Neural cell (in vitro differentiated cells): Measurements from ENCODE around the gene TSG101. TPM values are rescaled to one million over a fixed set of nuclear protein-coding genes. Genes with fewer than 3 reads are reported as not detected.

ENCODE experiments used
- H2AFZ ChIP-seq: fragments of 200-600, 300-800 bp; sonication (generic), shearing (Covaris generic); 2 replicates; pipeline ENCODE4 v1.6.0; 2014; ENCODE audit warnings: low read depth, mild to moderate bottlenecking, antibody characterized with exemption, low read length, moderate library complexity
- H3F3A ChIP-seq: fragments of 200-600 bp; shearing (Covaris generic); 2 replicates; pipeline ENCODE4 v1.6.1; 2016; ENCODE audit warnings: mild to moderate bottlenecking, moderate library complexity, mixed read lengths, antibody characterized with exemption, low read length; ENCODE audit not compliant: insufficient read depth, poor library complexity, severe bottlenecking
- H3K27ac ChIP-seq: fragments of 200-600, 300-800 bp; sonication (generic), shearing (Covaris generic); 2 replicates; pipeline ENCODE4 v1.5.1; 2014; ENCODE audit warnings: mild to moderate bottlenecking, low read length, moderate library complexity
- H3K27me3 ChIP-seq: fragments of 300-800, 200-600 bp; sonication (generic), shearing (Covaris generic); 2 replicates; pipeline ENCODE4 v1.6.0; 2014; ENCODE audit warnings: mild to moderate bottlenecking, low read depth, low read length, moderate library complexity; ENCODE audit not compliant: insufficient read depth
- H3K36me3 ChIP-seq: fragments of 300-800, 200-600 bp; sonication (generic), shearing (Covaris generic); 2 replicates; pipeline ENCODE4 v1.5.1; 2014; ENCODE audit warnings: mild to moderate bottlenecking, antibody characterized with exemption, low read length, moderate library complexity; ENCODE audit not compliant: insufficient read depth
- H3K4me2 ChIP-seq: fragments of 300-800, 200-600 bp; sonication (generic), shearing (Covaris generic); 2 replicates; pipeline ENCODE4 v1.6.0; 2014; ENCODE audit warnings: mild to moderate bottlenecking, low read length
- H3K4me3 ChIP-seq: fragments of 300-800, 200-600 bp; sonication (generic), shearing (Covaris generic); 2 replicates; pipeline ENCODE4 v1.5.1; 2014; ENCODE audit warnings: mild to moderate bottlenecking, low read length, moderate library complexity
- H3K79me2 ChIP-seq: fragments of 200-600 bp; shearing (Covaris generic); replicated peaks from 2 replicates; pipeline ENCODE4 v1.6.0; 2014; ENCODE audit warnings: mild to moderate bottlenecking, low read length, moderate library complexity; ENCODE audit not compliant: insufficient read depth
- H3K9ac ChIP-seq: fragments of 300-800, 200-600 bp; sonication (generic), shearing (Covaris generic); 2 replicates; pipeline ENCODE4 v1.6.1; 2016; ENCODE audit warnings: mild to moderate bottlenecking, low read length, mixed read lengths
- H3K9me2 ChIP-seq: fragments of 200-600 bp; shearing (Covaris generic); 2 replicates; pipeline ENCODE4 v1.6.1; 2016; ENCODE audit warnings: mild to moderate bottlenecking, low read length, mixed read lengths; ENCODE audit not compliant: insufficient read depth
- H3K9me3 ChIP-seq: fragments of 200-600, 300-800 bp; sonication (generic), shearing (Covaris generic); 2 replicates; pipeline ENCODE4 v1.6.1; 2016; ENCODE audit warnings: mild to moderate bottlenecking, mixed run types, low read length, moderate library complexity, mixed read lengths
- H4K20me1 ChIP-seq: fragments of 200-600 bp; shearing (Covaris generic); 2 replicates; pipeline ENCODE4 v1.6.1; 2016; ENCODE audit warnings: mild to moderate bottlenecking, mixed run types; ENCODE audit not compliant: insufficient read depth
- EP300 ChIP-seq: fragments of 450-650 bp; conservative IDR thresholded peaks from 2 replicates; pipeline ENCODE4 v1.6.1; 2014; ENCODE audit warnings: antibody characterized with exemption, mild to moderate bottlenecking, moderate library complexity; ENCODE audit not compliant: poor library complexity, severe bottlenecking
- EZH2 ChIP-seq: fragments of 200-600, 300-800 bp; shearing (Covaris generic), sonication (generic); IDR thresholded peaks from 2 replicates; pipeline ENCODE4 v1.6.1; 2014; ENCODE audit warnings: antibody characterized with exemption, low read length, borderline replicate concordance, mild to moderate bottlenecking; ENCODE audit not compliant: insufficient read depth, poor library complexity, severe bottlenecking
- MXI1 ChIP-seq: fragments of 450-650 bp; conservative IDR thresholded peaks from 2 replicates; pipeline ENCODE4 v1.6.1; 2014; ENCODE audit warnings: antibody characterized with exemption, mild to moderate bottlenecking; ENCODE audit not compliant: poor library complexity, severe bottlenecking
- POLR2AphosphoS5 ChIP-seq: IDR thresholded peaks from 2 replicates; pipeline ENCODE4 v1.6.1; 2012
- RAD21 ChIP-seq: fragments of 450-650 bp; conservative IDR thresholded peaks from 2 replicates; pipeline ENCODE4 v1.6.1; 2014; ENCODE audit warnings: antibody characterized with exemption, mild to moderate bottlenecking, moderate library complexity
- SMC3 ChIP-seq: fragments of 450-650 bp; conservative IDR thresholded peaks from 2 replicates; pipeline ENCODE4 v1.6.1; 2014; ENCODE audit warnings: antibody characterized with exemption, mild to moderate bottlenecking, moderate library complexity; ENCODE audit not compliant: poor library complexity
- TAF1 ChIP-seq: IDR thresholded peaks from 2 replicates; pipeline ENCODE4 v1.6.1; 2012; ENCODE audit warnings: low read depth
- polyA minus RNA-seq: library from RNA; depleted of rRNA, polyadenylated mRNA; stranded (reverse); fragments of >200 nt; gene quantifications from 2 replicates; pipeline ENCODE4 v1.2.3, GENCODE V29; 2014
- polyA plus RNA-seq: library from polyadenylated mRNA; depleted of rRNA; stranded (reverse); fragments of >200 nt; gene quantifications from 2 replicates; pipeline ENCODE4 v1.2.3, GENCODE V29; 2014
- TF ChIP-seq, protein P1 (sequence below): fragments of 450-650 bp; IDR thresholded peaks from 2 replicates; pipeline ENCODE4 v1.5.1; 2014; ENCODE audit warnings: antibody characterized with exemption, mild to moderate bottlenecking, moderate library complexity; ENCODE audit not compliant: poor library complexity, severe bottlenecking
- TF ChIP-seq, protein P2 (sequence below): IDR thresholded peaks from 2 replicates; pipeline ENCODE4 v1.6.1; 2012; ENCODE audit warnings: borderline replicate concordance

TSG101 gene, protein sequence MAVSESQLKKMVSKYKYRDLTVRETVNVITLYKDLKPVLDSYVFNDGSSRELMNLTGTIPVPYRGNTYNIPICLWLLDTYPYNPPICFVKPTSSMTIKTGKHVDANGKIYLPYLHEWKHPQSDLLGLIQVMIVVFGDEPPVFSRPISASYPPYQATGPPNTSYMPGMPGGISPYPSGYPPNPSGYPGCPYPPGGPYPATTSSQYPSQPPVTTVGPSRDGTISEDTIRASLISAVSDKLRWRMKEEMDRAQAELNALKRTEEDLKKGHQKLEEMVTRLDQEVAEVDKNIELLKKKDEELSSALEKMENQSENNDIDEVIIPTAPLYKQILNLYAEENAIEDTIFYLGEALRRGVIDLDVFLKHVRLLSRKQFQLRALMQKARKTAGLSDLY
- 115 and 129 TPM in 2 replicates for polyA plus RNA-seq
- 92.1 and 107 TPM in 2 replicates for polyA minus RNA-seq

GRCh38 chr11:18526521-18527296 is at the start of gene TSG101:
Gene TSG101, minus strand, starts transcription at chr11:18526942. Its CDS starts 126 bp downstream, at chr11:18526816.
- Histone ChIP-seq H3K36me3 (no peaks in the 10 kb centered on the region), H2AFZ (peak within 1 kb of the TSS; percentile 88)

DNA sequence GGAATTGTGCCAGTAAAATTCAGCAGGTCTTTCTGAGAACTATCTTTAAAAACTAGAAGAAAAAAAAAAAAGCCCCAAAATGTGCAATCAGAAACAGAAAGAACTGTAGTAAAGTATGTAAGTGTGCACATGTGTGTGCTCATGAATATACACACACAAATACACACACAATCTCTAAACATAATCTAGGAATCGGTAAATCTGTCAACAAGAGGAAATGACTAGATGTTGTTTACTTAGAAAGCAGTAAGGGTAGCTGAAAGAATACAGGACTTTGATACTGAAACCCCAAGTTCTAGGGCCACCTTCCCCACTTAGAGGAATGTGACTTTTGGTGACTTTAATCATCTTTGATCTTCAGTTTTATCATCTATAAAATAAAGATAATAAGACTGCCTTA is 48.6 kb upstream of the TSG101 start:
- TF ChIP-seq POLR2AphosphoS5 (no peak), EP300 (no peak)
- H3K9me2 ChIP-seq, result no peaks in the 10 kb centered on the region
- H3K27me3 ChIP-seq, result no peaks in the 10 kb centered on the region
- no peaks in the 10 kb centered on the region for H4K20me1 ChIP-seq
- no peak overlapping the region for H3K9ac ChIP-seq
- no peak overlapping the region for H3K4me3 ChIP-seq
- H3F3A ChIP-seq, result no peaks in the 10 kb centered on the region
- no peak overlapping the region for H3K27ac ChIP-seq
- H3K9me3 ChIP-seq, result no peaks in the 10 kb centered on the region
- no peak overlapping the region for H2AFZ ChIP-seq
- H3K36me3 ChIP-seq, result no peaks in the 10 kb centered on the region
- H3K79me2 ChIP-seq, result no peaks in the 10 kb centered on the region
- H3K4me2 ChIP-seq, result no peak overlapping the region

More at GRCh38 chr11:18526521-18527296, at the start of gene TSG101:
- Histone ChIP-seq H3K79me2 (peaks cover 53% of the 10 kb centered on the region), H3K9me3 (no peaks in the 10 kb centered on the region), H3K27ac (peak within 1 kb of the TSS; percentile 96), H3K27me3 (no peaks in the 10 kb centered on the region), H3K9me2 (no peaks in the 10 kb centered on the region), H3K4me3 (peak within 1 kb of the TSS; percentile 88), H4K20me1 (no peaks in the 10 kb centered on the region), H3K9ac (peak within 1 kb of the TSS; percentile 97), H3F3A (no peaks in the 10 kb centered on the region), H3K4me2 (peak within 1 kb of the TSS; percentile 90)
- TF ChIP-seq, protein P1, sequence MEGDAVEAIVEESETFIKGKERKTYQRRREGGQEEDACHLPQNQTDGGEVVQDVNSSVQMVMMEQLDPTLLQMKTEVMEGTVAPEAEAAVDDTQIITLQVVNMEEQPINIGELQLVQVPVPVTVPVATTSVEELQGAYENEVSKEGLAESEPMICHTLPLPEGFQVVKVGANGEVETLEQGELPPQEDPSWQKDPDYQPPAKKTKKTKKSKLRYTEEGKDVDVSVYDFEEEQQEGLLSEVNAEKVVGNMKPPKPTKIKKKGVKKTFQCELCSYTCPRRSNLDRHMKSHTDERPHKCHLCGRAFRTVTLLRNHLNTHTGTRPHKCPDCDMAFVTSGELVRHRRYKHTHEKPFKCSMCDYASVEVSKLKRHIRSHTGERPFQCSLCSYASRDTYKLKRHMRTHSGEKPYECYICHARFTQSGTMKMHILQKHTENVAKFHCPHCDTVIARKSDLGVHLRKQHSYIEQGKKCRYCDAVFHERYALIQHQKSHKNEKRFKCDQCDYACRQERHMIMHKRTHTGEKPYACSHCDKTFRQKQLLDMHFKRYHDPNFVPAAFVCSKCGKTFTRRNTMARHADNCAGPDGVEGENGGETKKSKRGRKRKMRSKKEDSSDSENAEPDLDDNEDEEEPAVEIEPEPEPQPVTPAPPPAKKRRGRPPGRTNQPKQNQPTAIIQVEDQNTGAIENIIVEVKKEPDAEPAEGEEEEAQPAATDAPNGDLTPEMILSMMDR, result no peak
- TF ChIP-seq MXI1 (peak; percentile 86), POLR2AphosphoS5 (peak; percentile 98), TAF1 (peak; percentile 57), SMC3 (peak; percentile 36), RAD21 (peak; percentile 17), EP300 (peak; percentile 63), EZH2 (no peak)
- TF ChIP-seq, protein P2, sequence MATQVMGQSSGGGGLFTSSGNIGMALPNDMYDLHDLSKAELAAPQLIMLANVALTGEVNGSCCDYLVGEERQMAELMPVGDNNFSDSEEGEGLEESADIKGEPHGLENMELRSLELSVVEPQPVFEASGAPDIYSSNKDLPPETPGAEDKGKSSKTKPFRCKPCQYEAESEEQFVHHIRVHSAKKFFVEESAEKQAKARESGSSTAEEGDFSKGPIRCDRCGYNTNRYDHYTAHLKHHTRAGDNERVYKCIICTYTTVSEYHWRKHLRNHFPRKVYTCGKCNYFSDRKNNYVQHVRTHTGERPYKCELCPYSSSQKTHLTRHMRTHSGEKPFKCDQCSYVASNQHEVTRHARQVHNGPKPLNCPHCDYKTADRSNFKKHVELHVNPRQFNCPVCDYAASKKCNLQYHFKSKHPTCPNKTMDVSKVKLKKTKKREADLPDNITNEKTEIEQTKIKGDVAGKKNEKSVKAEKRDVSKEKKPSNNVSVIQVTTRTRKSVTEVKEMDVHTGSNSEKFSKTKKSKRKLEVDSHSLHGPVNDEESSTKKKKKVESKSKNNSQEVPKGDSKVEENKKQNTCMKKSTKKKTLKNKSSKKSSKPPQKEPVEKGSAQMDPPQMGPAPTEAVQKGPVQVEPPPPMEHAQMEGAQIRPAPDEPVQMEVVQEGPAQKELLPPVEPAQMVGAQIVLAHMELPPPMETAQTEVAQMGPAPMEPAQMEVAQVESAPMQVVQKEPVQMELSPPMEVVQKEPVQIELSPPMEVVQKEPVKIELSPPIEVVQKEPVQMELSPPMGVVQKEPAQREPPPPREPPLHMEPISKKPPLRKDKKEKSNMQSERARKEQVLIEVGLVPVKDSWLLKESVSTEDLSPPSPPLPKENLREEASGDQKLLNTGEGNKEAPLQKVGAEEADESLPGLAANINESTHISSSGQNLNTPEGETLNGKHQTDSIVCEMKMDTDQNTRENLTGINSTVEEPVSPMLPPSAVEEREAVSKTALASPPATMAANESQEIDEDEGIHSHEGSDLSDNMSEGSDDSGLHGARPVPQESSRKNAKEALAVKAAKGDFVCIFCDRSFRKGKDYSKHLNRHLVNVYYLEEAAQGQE, result peak; percentile 72
